ENCODE results near the gene ARSB. TPM values are rescaled to one million over a fixed set of nuclear protein-coding genes. Genes with fewer than 3 reads are reported as not detected.
"Not testable (repeated sequence)": the region's sequence is repeated elsewhere in the genome, so short reads cannot be mapped to it uniquely, and the experiment has no call there.

ARSB gene
- total RNA-seq, 8 experiments from 2014 or later, result 6.6 to 27.4 (median 9.2) TPM

DNA sequence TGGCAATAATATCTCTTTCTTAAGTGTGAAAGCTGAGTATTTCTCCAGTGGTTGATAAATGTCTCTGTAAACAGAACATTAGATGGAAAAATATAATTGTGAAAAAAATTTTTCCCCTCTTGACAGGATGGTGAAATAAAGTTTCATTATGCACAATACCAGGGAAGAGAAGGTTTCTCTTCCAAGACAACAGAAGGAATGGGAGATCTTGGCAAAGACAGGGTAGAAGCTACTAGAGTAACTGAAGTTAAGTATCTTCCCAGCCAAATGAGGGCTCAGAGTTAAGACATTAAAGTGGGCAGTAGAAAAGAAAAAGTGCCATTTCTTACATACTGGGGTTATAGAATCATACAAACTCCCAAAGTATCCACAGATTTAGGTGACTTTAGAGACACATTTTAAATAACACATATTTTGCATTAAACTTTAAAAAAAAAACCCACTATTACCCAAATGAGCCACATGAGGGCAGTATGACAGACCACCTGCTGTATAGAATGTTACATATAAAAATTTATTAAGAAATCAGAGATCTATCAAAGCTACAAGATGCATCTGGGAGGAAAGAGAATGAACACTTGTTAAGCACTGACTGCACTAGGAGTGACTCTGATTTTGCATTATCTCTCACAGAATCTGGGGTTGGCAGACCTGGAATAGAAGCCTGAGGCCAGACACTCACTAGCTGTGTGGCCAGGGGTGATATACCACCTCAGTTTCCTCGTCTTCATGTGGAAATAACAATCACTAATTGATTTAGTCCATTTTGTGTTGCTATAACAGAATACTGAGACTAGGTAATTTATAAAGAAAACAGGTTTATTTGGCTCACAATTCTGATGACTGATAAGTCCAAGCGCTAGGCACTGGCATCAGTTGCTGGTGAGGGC, 98.5 kb downstream of the ARSB start:
- no peak overlapping the region for H3K4me3 ChIP-seq
- H3K4me1 ChIP-seq (replicated peaks in 1 of 2), result no peaks in the 10 kb centered on the region
- in situ Hi-C loops (cut with MboI; ENCODE audit: low pct_unique_long_range_greater_than_20kb in 2 of 9, low sequenced_read_pairs in 9 of 9, unreplicated experiment in 9 of 9), result no loop called here
- peak in 1 of 8 experiments; percentile 16 for ATAC-seq (replicated peaks in 6 of 8)
- 50 to 100% (median 83%) methylated on average over 1 to 2 of the region's 2 CpGs; no CpG with 5 or more reads in 3 of the 10 experiments for WGBS, 10 experiments
- H3K27ac ChIP-seq, result no peak overlapping the region

DNA sequence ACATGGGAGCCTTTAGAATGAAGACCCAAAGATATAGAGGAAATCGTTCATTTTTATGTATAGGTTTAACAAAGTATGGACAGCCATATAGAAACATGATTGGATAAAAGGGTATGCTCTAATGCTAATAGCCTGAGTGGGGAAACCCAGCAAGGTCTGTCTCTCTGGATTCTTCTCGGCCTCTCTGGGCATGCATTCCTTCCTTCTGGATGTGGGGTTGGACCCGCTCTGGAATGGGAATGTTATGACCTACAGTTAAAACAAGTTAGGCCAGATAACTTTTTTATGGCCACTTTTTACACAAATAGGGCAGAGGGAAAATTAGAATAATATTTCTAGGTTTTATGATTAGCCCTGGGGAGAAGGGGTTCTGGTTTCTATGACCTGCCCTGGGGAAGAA, 103.2 kb downstream of the ARSB start:
- H3K27ac ChIP-seq, result no peak overlapping the region
- in situ Hi-C loops (cut with MboI; ENCODE audit: low pct_unique_long_range_greater_than_20kb in 2 of 9, low sequenced_read_pairs in 9 of 9, unreplicated experiment in 9 of 9), result no loop called here
- no peak for ATAC-seq (replicated peaks in 6 of 8)
- no peaks in the 10 kb centered on the region for H3K4me1 ChIP-seq (replicated peaks in 1 of 2)
- no peak overlapping the region for H3K4me3 ChIP-seq
- 48 to 100% (median 89%) methylated on average over 1 to 3 of the region's 3 CpGs for WGBS, 10 experiments

DNA sequence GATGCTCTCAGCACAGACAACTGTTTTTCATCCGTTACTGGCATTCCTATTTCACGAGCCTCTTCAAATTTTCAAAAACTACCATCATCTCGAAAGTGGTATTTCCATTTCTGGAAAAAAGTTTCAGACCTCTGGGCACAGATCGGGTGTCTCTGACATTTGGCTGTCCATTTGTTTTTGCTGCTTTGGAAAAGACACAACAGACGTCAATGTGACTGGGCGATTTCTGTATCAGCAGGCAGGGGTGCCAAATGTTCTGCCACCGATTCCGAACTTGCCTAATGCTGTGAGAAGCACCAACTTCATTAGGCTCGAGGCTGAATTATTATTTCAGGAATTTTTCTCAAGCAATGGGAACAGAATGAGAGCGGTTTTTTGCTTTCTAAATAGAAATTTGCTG, 105.6 kb downstream of the ARSB start:
- ATAC-seq (replicated peaks in 6 of 8), result no peak
- in situ Hi-C loops (cut with MboI; ENCODE audit: low pct_unique_long_range_greater_than_20kb in 2 of 9, low sequenced_read_pairs in 9 of 9, unreplicated experiment in 9 of 9), result no loop called here
- H3K4me3 ChIP-seq, result no peak overlapping the region
- 45 to 91% (median 81%) methylated on average over 3 to 10 of the region's 10 CpGs for WGBS, 10 experiments
- H3K27ac ChIP-seq, result no peak overlapping the region
- no peaks in the 10 kb centered on the region for H3K4me1 ChIP-seq (replicated peaks in 1 of 2)

DNA sequence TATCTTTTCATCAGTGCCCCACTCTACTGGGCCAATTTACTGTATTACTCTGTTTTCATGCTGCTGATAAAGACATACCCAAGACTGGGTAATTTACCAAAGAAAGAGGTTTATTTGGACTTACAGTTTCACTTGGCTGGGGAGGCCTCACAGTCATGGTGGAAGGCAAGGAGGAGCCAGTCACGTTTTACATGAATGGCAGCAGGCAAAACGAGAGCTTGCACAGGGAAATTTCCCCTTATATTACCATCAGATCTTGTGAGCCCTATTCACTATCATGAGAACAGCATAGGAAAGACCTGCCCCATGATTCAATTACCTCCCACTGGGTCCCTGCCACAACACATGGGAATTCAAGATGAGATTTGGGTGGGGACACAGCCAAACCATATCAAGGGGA, 119.0 kb downstream of the ARSB start:
- ATAC-seq (replicated peaks in 6 of 8); H3K27ac ChIP-seq; H3K4me1 ChIP-seq (replicated peaks in 1 of 2); in situ Hi-C loops (cut with MboI; ENCODE audit: low pct_unique_long_range_greater_than_20kb in 2 of 9, low sequenced_read_pairs in 9 of 9, unreplicated experiment in 9 of 9); H3K4me3 ChIP-seq: not testable (repeated sequence)
- WGBS, 10 experiments, result 50 to 100% (median 92%) methylated on average over 1 to 2 of the region's 2 CpGs; no CpG with 5 or more reads in 4 of the 10 experiments

DNA sequence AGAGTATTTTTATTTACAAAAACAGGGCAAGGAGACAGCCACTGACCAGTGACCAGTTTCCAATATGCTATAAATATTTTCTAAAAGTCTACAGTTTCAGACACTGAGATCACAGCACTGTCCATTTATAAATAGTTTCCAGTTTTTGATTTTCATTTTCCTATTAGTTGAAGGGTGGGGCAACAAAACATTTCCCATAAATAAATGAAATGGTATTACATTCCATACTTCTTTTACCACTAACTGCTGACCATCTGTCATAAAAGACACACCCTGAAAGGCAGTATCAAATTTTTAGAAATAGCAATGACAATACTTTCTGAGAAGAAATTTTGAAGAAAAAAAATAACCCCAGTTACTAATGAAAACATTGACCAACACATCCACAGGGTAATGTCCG, 126.7 kb downstream of the ARSB start:
- Histone ChIP-seq H3K4me1 (replicated peaks in 1 of 2) (no peaks in the 10 kb centered on the region), H3K27ac (no peak overlapping the region), H3K4me3 (no peak overlapping the region)
- ATAC-seq (replicated peaks in 6 of 8), result peak in 3 of 8 experiments; percentile 41 to 92 (median 78)
- WGBS, 10 experiments, result 0 to 83% (median 57%) methylated on average over 1 of the region's 1 CpG; no CpG with 5 or more reads in 3 of the 10 experiments
- in situ Hi-C loops (cut with MboI; ENCODE audit: low pct_unique_long_range_greater_than_20kb in 2 of 9, low sequenced_read_pairs in 9 of 9, unreplicated experiment in 9 of 9), result no loop called here

DNA sequence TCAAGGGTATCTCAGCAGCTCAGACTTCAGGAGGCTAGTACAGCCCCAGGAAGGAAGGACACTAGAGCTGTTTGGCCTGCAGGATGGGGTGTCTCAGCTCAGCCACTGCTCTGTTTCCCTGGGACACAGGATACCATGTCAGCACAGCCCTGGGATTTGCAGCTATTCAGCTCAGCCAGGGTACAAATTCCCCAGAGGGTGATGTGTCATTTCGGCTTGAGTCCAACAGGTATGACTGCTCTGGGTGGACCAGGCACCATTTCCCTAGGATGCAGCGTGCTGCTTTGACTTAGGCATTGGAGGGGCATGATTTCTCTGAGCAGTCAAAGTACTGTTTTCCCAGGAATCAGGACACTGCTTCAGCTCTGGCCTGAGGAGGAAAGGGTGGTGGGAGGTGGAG, 130.1 kb downstream of the ARSB start:
- in situ Hi-C loops (cut with MboI; ENCODE audit: low pct_unique_long_range_greater_than_20kb in 2 of 9, low sequenced_read_pairs in 9 of 9, unreplicated experiment in 9 of 9), result no loop called here
- H3K27ac ChIP-seq, result no peak overlapping the region
- H3K4me1 ChIP-seq (replicated peaks in 1 of 2), result no peaks in the 10 kb centered on the region
- ATAC-seq (replicated peaks in 6 of 8), result no peak
- WGBS, 10 experiments, result 80 to 100% (median 83%) methylated on average over 1 of the region's 2 CpGs; no CpG with 5 or more reads in 7 of the 10 experiments
- no peak overlapping the region for H3K4me3 ChIP-seq

DNA sequence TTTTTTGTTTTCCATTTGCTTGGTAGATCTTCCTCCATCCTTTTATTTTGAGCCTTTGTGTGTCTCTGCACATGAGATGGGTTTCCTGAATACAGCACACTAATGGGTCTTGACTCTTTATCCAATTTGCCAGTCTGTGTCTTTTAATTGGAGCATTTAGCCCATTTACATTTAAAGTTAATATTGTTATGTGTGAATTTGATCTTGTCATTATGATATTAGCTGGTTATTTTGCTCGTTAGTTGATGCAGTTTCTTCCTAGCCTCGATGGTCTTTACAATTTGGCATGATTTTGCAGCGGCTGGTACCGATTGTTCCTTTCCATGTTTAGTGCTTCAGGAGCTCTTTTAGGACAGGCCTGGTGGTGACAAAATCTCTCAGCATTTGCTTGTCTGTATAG, 133.2 kb downstream of the ARSB start:
- no CpG with 5 or more reads among the region's 4 CpGs for WGBS, 10 experiments
- H3K4me1 ChIP-seq (replicated peaks in 1 of 2); H3K27ac ChIP-seq; H3K4me3 ChIP-seq; in situ Hi-C loops (cut with MboI; ENCODE audit: low pct_unique_long_range_greater_than_20kb in 2 of 9, low sequenced_read_pairs in 9 of 9, unreplicated experiment in 9 of 9); ATAC-seq (replicated peaks in 6 of 8): not testable (repeated sequence)

DNA sequence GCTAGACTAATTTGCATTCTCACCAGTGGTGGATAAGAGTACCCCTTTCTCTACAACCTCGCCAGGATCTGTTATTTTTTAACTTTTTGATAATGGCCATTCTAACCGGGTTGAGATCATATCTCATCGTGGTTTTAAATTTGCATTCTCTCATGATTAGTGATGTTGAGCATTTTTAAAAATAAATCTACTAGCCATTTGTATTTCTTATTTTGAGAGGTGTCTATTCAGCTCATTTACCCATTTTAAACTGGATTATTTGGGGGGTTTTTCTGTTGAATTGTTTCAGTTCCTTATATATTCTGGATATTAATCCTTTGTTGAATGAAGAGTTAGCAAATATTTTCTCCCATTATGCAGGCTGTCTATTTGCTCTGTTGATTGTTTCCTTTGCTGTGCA, 139.6 kb downstream of the ARSB start:
- 75 to 100% (median 91%) methylated on average over 2 to 3 of the region's 3 CpGs; no CpG with 5 or more reads in 2 of the 10 experiments for WGBS, 10 experiments
- in situ Hi-C loops (cut with MboI; ENCODE audit: low pct_unique_long_range_greater_than_20kb in 2 of 9, low sequenced_read_pairs in 9 of 9, unreplicated experiment in 9 of 9), result no loop called here
- Histone ChIP-seq H3K4me3 (no peak overlapping the region), H3K27ac (no peak overlapping the region), H3K4me1 (replicated peaks in 1 of 2) (no peaks in the 10 kb centered on the region)
- ATAC-seq (replicated peaks in 6 of 8), result no peak

DNA sequence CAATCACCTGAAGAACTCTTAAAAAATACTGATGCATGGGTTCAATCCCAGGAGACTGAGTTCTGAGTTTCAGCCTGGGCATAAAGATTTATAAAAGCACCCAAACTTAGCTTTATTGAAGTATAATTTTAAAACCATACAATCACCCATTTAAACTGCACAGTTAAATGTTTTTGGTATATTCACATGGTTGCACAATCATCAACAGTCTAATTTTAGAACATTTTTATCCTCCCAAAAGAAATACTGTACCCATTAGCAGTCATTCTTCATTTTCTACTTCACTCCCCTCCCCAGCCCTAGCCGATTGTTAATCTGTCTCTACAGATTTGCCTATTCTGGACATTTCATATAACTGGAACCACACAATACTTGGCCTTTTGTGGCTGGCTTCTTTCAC, 141.7 kb downstream of the ARSB start:
- 0 to 100% (median 91%) methylated on average over 1 of the region's 1 CpG; no CpG with 5 or more reads in 1 of the 10 experiments for WGBS, 10 experiments
- no peaks in the 10 kb centered on the region for H3K4me1 ChIP-seq (replicated peaks in 1 of 2)
- no peak for ATAC-seq (replicated peaks in 6 of 8)
- no peak overlapping the region for H3K4me3 ChIP-seq
- in situ Hi-C loops (cut with MboI; ENCODE audit: low pct_unique_long_range_greater_than_20kb in 2 of 9, low sequenced_read_pairs in 9 of 9, unreplicated experiment in 9 of 9), result no loop called here
- no peak overlapping the region for H3K27ac ChIP-seq

DNA sequence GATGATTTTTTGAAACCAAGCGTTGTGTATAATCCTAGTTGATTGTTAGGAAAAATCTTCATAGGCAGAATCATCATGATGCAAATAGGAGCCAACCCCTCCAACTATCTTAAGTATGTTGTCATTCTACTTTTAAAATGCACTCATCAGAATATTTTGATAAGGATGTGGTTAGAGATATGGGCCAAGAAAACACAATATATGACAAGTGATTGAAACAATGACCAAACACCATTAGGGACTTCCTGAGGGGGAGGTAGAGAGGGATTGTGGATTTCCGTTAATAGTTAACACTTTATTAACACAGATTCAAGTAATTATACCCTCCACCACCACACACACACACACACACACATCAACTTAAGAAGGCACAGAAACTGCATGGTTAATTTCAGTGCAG, 143.3 kb downstream of the ARSB start:
- no peak for ATAC-seq (replicated peaks in 6 of 8)
- in situ Hi-C loops (cut with MboI; ENCODE audit: low pct_unique_long_range_greater_than_20kb in 2 of 9, low sequenced_read_pairs in 9 of 9, unreplicated experiment in 9 of 9), result no loop called here
- no peak overlapping the region for H3K27ac ChIP-seq
- H3K4me1 ChIP-seq (replicated peaks in 1 of 2), result no peaks in the 10 kb centered on the region
- 61 to 100% (median 89%) methylated on average over 1 to 2 of the region's 2 CpGs for WGBS, 10 experiments
- H3K4me3 ChIP-seq, result no peak overlapping the region

DNA sequence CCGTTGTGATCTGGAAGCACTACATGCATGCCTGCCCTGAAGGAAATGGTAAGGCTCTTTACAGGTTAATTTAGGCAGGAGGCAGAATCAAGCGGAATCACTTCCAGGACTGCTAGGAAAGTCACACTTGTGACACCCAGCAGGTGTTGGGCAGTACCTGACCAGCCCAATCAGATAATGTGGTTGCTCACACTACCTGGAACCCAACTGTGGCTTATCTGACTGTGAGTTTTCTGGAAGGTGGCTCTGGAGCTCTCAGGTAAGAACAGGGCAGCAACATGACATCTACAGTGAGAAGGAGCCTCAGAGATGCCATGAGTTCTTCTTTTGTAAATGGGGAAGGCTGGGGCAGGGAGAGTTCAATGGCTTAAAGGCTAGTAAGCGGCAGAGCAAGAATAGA, 146.4 kb downstream of the ARSB start:
- no peak for ATAC-seq (replicated peaks in 6 of 8)
- Histone ChIP-seq H3K27ac (no peak overlapping the region), H3K4me1 (replicated peaks in 1 of 2) (no peaks in the 10 kb centered on the region), H3K4me3 (no peak overlapping the region)
- 80 to 100% (median 86%) methylated on average over 1 to 3 of the region's 3 CpGs; no CpG with 5 or more reads in 3 of the 10 experiments for WGBS, 10 experiments
- in situ Hi-C loops (cut with MboI; ENCODE audit: low pct_unique_long_range_greater_than_20kb in 2 of 9, low sequenced_read_pairs in 9 of 9, unreplicated experiment in 9 of 9), result no loop called here

DNA sequence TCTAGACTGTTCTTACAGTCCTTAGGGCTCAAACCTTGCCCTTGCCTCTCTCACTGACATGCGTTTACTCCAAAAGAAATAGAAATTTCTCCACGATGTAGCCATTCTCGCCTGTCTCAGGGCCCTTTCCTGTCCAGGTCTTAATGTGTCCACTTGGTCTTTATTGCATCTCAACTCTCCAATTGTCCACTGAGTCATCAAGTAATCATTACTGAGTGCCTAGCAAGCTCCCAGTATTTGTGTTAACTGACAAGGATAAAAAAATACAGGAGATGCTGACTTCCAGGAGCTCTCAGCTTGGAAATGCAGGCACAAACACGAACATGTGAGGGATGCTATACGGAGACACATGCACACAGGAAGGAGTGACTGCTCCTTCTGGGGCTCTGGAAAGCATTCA, 147.3 kb downstream of the ARSB start:
- Histone ChIP-seq H3K4me3 (no peak overlapping the region), H3K4me1 (replicated peaks in 1 of 2) (no peaks in the 10 kb centered on the region), H3K27ac (no peak overlapping the region)
- ATAC-seq (replicated peaks in 6 of 8), result no peak
- WGBS, 10 experiments, result 73 to 100% (median 90%) methylated on average over 1 to 5 of the region's 5 CpGs; no CpG with 5 or more reads in 2 of the 10 experiments
- in situ Hi-C loops (cut with MboI; ENCODE audit: low pct_unique_long_range_greater_than_20kb in 2 of 9, low sequenced_read_pairs in 9 of 9, unreplicated experiment in 9 of 9), result no loop called here

DNA sequence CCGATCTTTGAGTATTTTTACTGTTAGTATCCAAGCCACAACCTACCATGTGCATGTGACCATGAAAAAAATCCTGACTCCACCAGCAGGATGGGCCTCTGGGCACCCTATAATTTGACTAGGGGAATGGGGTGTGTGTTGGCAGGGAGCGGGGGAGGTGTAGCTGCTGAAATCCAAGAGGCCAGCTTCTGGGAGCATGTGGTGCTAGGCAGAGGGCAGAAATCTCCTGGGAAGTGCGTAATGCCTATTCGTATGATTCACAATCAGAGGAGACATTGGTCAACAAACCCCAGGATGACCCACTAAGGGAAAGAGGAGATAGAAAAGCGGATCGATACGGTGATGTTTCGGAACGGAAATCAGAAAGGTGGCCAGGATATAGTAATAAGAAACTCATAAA, 149.9 kb downstream of the ARSB start:
- 80 to 100% (median 95%) methylated on average over 2 to 8 of the region's 9 CpGs; no CpG with 5 or more reads in 2 of the 10 experiments for WGBS, 10 experiments
- in situ Hi-C loops (cut with MboI; ENCODE audit: low pct_unique_long_range_greater_than_20kb in 2 of 9, low sequenced_read_pairs in 9 of 9, unreplicated experiment in 9 of 9), result no loop called here
- Histone ChIP-seq H3K27ac (no peak overlapping the region), H3K4me3 (no peak overlapping the region), H3K4me1 (replicated peaks in 1 of 2) (no peaks in the 10 kb centered on the region)
- no peak for ATAC-seq (replicated peaks in 6 of 8)

DNA sequence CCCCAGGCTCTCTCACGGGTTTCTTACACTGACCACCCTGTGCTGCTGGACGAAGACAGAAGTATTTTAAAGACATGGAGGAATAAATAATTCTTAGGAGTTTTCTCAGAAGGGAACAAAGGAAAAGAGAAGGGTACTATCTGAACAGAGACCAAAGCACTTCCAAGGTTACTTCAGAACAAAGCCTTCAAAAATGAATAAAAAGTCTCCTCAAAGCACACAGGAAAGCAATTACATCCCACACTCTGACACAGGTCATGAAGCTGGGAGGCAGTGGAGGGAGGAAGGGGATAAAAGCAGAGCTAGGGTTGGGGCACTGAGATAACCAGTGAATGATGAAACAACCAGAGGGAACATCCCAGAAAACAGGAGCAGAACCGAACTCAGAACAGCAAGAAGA, 151.8 kb downstream of the ARSB start:
- ATAC-seq (replicated peaks in 6 of 8), result peak in 1 of 8 experiments; percentile 35
- in situ Hi-C loops (cut with MboI; ENCODE audit: low pct_unique_long_range_greater_than_20kb in 2 of 9, low sequenced_read_pairs in 9 of 9, unreplicated experiment in 9 of 9), result no loop called here
- 50 to 100% (median 71%) methylated on average over 1 to 3 of the region's 3 CpGs; no CpG with 5 or more reads in 4 of the 10 experiments for WGBS, 10 experiments
- Histone ChIP-seq H3K27ac (no peak overlapping the region), H3K4me1 (replicated peaks in 1 of 2) (no peaks in the 10 kb centered on the region), H3K4me3 (no peak overlapping the region)

Measured in motor neuron (in vitro differentiated cells).